Measurements from ENCODE around the gene CHODL. TPM values are rescaled to one million over a fixed set of nuclear protein-coding genes. Genes with fewer than 3 reads are reported as not detected.

CHODL gene
- total RNA-seq, 1 donor, result not detected

GRCh38 chr21:18252680-18253079 lies 8.0 kb downstream of the CHODL start:
- Histone ChIP-seq H3K27ac (ENCODE audit: low read depth, low read length) (no peak overlapping the region), H3K4me1 (ENCODE audit: insufficient read depth, low read length) (no peaks in the 10 kb centered on the region), H4K20me1 (ENCODE audit: insufficient read depth, low read length) (no peaks in the 10 kb centered on the region), H3K4me2 (ENCODE audit: insufficient read depth, low read length) (no peak overlapping the region), H3K4me3 (ENCODE audit: insufficient read depth, low read length) (no peak overlapping the region), H3K9me3 (ENCODE audit: low read depth, low read length) (no peaks in the 10 kb centered on the region), H2AFZ (ENCODE audit: low read length) (no peak overlapping the region), H3K27me3 (ENCODE audit: insufficient read depth, low read length) (no peaks in the 10 kb centered on the region), H3K79me2 (ENCODE audit: insufficient read depth, low read length) (no peaks in the 10 kb centered on the region), H3K36me3 (ENCODE audit: insufficient read depth, low read length) (no peaks in the 10 kb centered on the region)
- no peak for TF ChIP-seq CTCF (IDR thresholded peaks at IDR 0.05; ENCODE audit: extremely low read depth, low read depth, low read length)
- no peak for DNase-seq (ENCODE audit: insufficient read length, low spot score, missing footprints)

GRCh38 chr21:18253221-18253620 lies 8.6 kb downstream of the CHODL start:
- Histone ChIP-seq H2AFZ (ENCODE audit: low read length) (no peak overlapping the region), H3K27ac (ENCODE audit: low read depth, low read length) (no peak overlapping the region), H4K20me1 (ENCODE audit: insufficient read depth, low read length) (no peaks in the 10 kb centered on the region), H3K36me3 (ENCODE audit: insufficient read depth, low read length) (no peaks in the 10 kb centered on the region), H3K4me3 (ENCODE audit: insufficient read depth, low read length) (no peak overlapping the region), H3K4me2 (ENCODE audit: insufficient read depth, low read length) (no peak overlapping the region), H3K4me1 (ENCODE audit: insufficient read depth, low read length) (no peaks in the 10 kb centered on the region), H3K79me2 (ENCODE audit: insufficient read depth, low read length) (no peaks in the 10 kb centered on the region), H3K9me3 (ENCODE audit: low read depth, low read length) (no peaks in the 10 kb centered on the region), H3K27me3 (ENCODE audit: insufficient read depth, low read length) (no peaks in the 10 kb centered on the region)
- DNase-seq (ENCODE audit: insufficient read length, low spot score, missing footprints), result no peak
- no peak for TF ChIP-seq CTCF (IDR thresholded peaks at IDR 0.05; ENCODE audit: extremely low read depth, low read depth, low read length)

- H3K27ac ChIP-seq (ENCODE audit: low read depth, low read length), result no peak overlapping the region
Measured at GRCh38 chr21:18253799-18254198, 9.2 kb downstream of the CHODL start.

GRCh38 chr21:18265944-18266343 lies 21.3 kb downstream of the CHODL start:
- Histone ChIP-seq H3K79me2 (ENCODE audit: insufficient read depth, low read length) (no peaks in the 10 kb centered on the region), H3K9me3 (ENCODE audit: low read depth, low read length) (no peaks in the 10 kb centered on the region), H4K20me1 (ENCODE audit: insufficient read depth, low read length) (no peaks in the 10 kb centered on the region), H2AFZ (ENCODE audit: low read length) (no peak overlapping the region), H3K4me1 (ENCODE audit: insufficient read depth, low read length) (no peaks in the 10 kb centered on the region), H3K36me3 (ENCODE audit: insufficient read depth, low read length) (no peaks in the 10 kb centered on the region), H3K27me3 (ENCODE audit: insufficient read depth, low read length) (no peaks in the 10 kb centered on the region), H3K4me3 (ENCODE audit: insufficient read depth, low read length) (no peak overlapping the region), H3K27ac (ENCODE audit: low read depth, low read length) (no peak overlapping the region), H3K4me2 (ENCODE audit: insufficient read depth, low read length) (no peak overlapping the region)
- TF ChIP-seq CTCF (IDR thresholded peaks at IDR 0.05; ENCODE audit: extremely low read depth, low read depth, low read length), result no peak
- no peak for DNase-seq (ENCODE audit: insufficient read length, low spot score, missing footprints)

More at GRCh38 chr21:18253799-18254198, 9.2 kb downstream of the CHODL start:
- H3K79me2 ChIP-seq (ENCODE audit: insufficient read depth, low read length), result no peaks in the 10 kb centered on the region
- no peaks in the 10 kb centered on the region for H3K9me3 ChIP-seq (ENCODE audit: low read depth, low read length)
- H3K4me3 ChIP-seq (ENCODE audit: insufficient read depth, low read length), result no peak overlapping the region
- no peaks in the 10 kb centered on the region for H3K4me1 ChIP-seq (ENCODE audit: insufficient read depth, low read length)
- no peak for DNase-seq (ENCODE audit: insufficient read length, low spot score, missing footprints)
- no peaks in the 10 kb centered on the region for H3K27me3 ChIP-seq (ENCODE audit: insufficient read depth, low read length)
- H3K36me3 ChIP-seq (ENCODE audit: insufficient read depth, low read length), result no peaks in the 10 kb centered on the region
- H4K20me1 ChIP-seq (ENCODE audit: insufficient read depth, low read length), result no peaks in the 10 kb centered on the region
- no peak overlapping the region for H3K4me2 ChIP-seq (ENCODE audit: insufficient read depth, low read length)
- TF ChIP-seq CTCF (IDR thresholded peaks at IDR 0.05; ENCODE audit: extremely low read depth, low read depth, low read length), result no peak
- H2AFZ ChIP-seq (ENCODE audit: low read length), result no peak overlapping the region
